Suprapubic skin (tissue), 4 donors: ENCODE measurements around the gene TTC39C. TPM values are rescaled to one million over a fixed set of nuclear protein-coding genes. Genes with fewer than 3 reads are reported as not detected.
A peak's percentile ranks its signal among the peaks of the same experiment; 100 is the strongest.
"Not testable (repeated sequence)": the region's sequence is repeated elsewhere in the genome, so short reads cannot be mapped to it uniquely, and the experiment has no call there.

Source experiments
- DNase-seq, 2 donors: peaks; one replicate each; pipeline ENCODE4 v3.0.0-alpha.2; 2019; ENCODE audit warnings: low spot score in 2 of 2
- H3K27ac ChIP-seq: fragments of 200-600 bp; sonication (generic); one replicate; pipeline ENCODE4 v1.5.1; 2019
- H3K27me3 ChIP-seq: fragments of 200-600 bp; sonication (generic); one replicate; pipeline ENCODE4 v1.5.1; 2019
- H3K36me3 ChIP-seq: fragments of 200-600 bp; sonication (generic); one replicate; pipeline ENCODE4 v1.5.1; 2019
- H3K4me1 ChIP-seq: fragments of 200-600 bp; sonication (generic); one replicate; pipeline ENCODE4 v1.5.1; 2019
- H3K4me3 ChIP-seq: fragments of 200-600 bp; sonication (generic); one replicate; pipeline ENCODE4 v1.5.1; 2019; ENCODE audit warnings: mild to moderate bottlenecking
- H3K9me3 ChIP-seq: fragments of 200-600 bp; sonication (generic); one replicate; pipeline ENCODE4 v1.5.1; 2019
- EP300 ChIP-seq: sonication (generic); formaldehyde crosslinking; IDR thresholded peaks from one replicate; pipeline ENCODE4 v1.6.1; 2017; ENCODE audit warnings: antibody characterized with exemption
- POLR2A ChIP-seq, 2 donors: fragments of 450-650 bp; IDR thresholded peaks; one replicate each; pipeline ENCODE4 v1.6.1; 2017; ENCODE audit warnings: antibody characterized with exemption in 2 of 2, mild to moderate bottlenecking in 2 of 2, moderate library complexity in 2 of 2
- POLR2AphosphoS5 ChIP-seq, 3 donors: sonication (generic); formaldehyde crosslinking; IDR thresholded peaks; one replicate each; pipeline ENCODE4 v1.6.1; 2017; ENCODE audit warnings: antibody characterized with exemption in 3 of 3
- WGBS: methylation state at CpG from one replicate; pipeline ENCODE4 v1.1.5; 2018; 5-methylcytosine and 5-hydroxymethylcytosine counted together
- total RNA-seq, 4 donors: library from RNA; depleted of rRNA; stranded (reverse); fragments of >200 nt; gene quantifications; one replicate each; pipeline ENCODE4 v1.1.0, GENCODE V29; 2016
- TF ChIP-seq, protein P1 (sequence below), 2 donors: fragments of 200-600 bp in 1 of 2; fragments of 450-650 bp in 1 of 2; sonication (generic) in 1 of 2; IDR thresholded peaks; one replicate each; pipeline ENCODE4 v1.5.1; 2016 to 2019; ENCODE audit warnings: antibody characterized with exemption in 2 of 2, mild to moderate bottlenecking in 1 of 2, moderate library complexity in 1 of 2

The TTC39C gene
- total RNA-seq, 4 donors from 2014 or later = 74.9 to 126 (median 86.5) TPM

DNA sequence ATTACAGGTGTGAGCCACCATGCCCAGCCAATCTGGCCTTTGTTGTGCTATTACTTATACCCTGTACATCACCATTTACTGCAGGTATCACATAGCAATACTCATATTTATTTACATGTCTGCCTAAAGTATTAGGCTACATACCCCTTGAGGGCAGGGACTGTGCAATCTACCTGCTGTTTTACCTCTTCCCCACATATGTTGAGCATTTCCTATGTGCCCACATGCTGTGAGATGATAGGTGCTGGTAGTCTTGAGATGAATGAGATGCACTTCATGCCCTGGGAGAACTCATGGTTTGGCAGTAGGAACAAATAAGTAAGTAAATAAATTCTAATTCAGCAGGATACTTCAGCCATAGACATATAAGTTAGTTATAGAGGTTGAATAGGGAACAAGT lies 59.2 kb downstream of the TTC39C start:
- H3K4me3 ChIP-seq = no peak overlapping the region
- H3K9me3 ChIP-seq = no peaks in the 10 kb centered on the region
- TF ChIP-seq POLR2A (IDR thresholded peaks at IDR 0.05) (no peak), POLR2AphosphoS5 (IDR thresholded peaks at IDR 0.05) (no peak), EP300 (no peak)
- TF ChIP-seq, protein P1, sequence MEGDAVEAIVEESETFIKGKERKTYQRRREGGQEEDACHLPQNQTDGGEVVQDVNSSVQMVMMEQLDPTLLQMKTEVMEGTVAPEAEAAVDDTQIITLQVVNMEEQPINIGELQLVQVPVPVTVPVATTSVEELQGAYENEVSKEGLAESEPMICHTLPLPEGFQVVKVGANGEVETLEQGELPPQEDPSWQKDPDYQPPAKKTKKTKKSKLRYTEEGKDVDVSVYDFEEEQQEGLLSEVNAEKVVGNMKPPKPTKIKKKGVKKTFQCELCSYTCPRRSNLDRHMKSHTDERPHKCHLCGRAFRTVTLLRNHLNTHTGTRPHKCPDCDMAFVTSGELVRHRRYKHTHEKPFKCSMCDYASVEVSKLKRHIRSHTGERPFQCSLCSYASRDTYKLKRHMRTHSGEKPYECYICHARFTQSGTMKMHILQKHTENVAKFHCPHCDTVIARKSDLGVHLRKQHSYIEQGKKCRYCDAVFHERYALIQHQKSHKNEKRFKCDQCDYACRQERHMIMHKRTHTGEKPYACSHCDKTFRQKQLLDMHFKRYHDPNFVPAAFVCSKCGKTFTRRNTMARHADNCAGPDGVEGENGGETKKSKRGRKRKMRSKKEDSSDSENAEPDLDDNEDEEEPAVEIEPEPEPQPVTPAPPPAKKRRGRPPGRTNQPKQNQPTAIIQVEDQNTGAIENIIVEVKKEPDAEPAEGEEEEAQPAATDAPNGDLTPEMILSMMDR (IDR thresholded peaks at IDR 0.05) = no peak
- peaks cover 18% of the 10 kb centered on the region for H3K36me3 ChIP-seq
- H3K27ac ChIP-seq = no peak overlapping the region
- H3K27me3 ChIP-seq = no peaks in the 10 kb centered on the region
- DNase-seq = no peak
- peaks cover 10% of the 10 kb centered on the region for H3K4me1 ChIP-seq

DNA sequence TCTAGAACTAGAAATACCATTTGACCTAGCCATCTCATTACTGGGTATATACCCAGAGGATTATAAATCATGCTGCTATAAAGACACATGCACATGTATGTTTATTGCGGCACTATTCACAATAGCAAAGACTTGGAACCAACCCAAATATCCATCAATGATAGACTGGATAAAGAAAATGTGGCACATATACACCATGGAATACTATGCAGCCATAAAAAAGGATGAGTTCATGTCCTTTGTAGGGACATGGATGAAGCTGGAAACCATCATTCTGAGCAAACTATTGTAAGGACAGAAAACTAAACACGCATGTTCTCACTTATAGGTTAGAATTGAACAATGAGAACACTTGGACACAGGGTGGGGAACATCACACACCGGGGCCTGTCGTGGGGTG lies 60.2 kb downstream of the TTC39C start:
- not testable (repeated sequence) for H3K9me3 ChIP-seq, DNase-seq, H3K4me3 ChIP-seq, H3K27me3 ChIP-seq, H3K27ac ChIP-seq
- 98% methylated on average over 4 of the region's 4 CpGs for WGBS
- Histone ChIP-seq H3K4me1 (peaks cover 10% of the 10 kb centered on the region), H3K36me3 (peaks cover 18% of the 10 kb centered on the region)

DNA sequence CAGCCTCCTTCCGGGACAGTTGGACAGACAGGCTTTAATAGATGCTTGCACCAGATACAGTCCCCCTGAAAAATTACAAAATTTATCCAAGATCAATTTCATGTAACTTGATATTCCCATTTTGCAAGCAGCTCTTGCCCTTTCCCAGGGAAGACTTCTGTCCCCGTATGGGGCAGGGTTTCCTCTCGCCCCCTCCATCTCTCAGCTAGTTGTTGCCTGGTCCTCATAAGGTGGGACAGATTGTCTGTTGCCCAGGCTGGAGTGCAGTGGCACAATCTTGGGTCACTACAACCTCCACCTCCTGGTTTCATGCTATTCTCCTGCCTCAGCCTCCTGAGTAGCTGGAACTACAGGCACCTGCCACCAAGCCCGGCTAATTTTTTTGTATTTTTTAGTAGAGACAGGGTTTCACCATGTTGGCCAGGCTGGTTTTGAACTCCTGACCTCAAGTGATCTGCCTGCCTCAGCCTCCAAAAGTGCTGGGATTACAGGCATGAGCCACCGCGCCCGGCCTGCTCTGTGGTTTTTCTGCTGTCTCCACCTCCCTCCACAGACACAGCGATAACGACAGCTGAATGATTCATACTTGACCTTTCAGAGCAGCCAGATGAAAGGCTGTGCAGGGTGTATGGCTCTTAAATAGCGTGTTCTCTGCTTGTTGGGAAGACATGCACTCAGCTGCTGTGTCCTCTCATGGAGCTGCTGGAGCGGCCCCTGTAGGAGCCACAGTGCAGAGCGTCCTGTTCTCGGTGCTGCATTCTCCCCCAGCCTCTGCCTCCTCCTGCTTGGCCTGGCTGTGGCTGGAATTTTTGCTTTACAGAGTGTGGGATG lies 61.4 kb downstream of the TTC39C start:
- H3K9me3 ChIP-seq = no peaks in the 10 kb centered on the region
- H3K4me1 ChIP-seq = peaks cover 10% of the 10 kb centered on the region
- H3K4me3 ChIP-seq = no peak overlapping the region
- H3K36me3 ChIP-seq = peaks cover 16% of the 10 kb centered on the region
- H3K27ac ChIP-seq = peak overlapping the region; percentile 16
- peak in 1 of 2 donors; percentile 84 for DNase-seq
- no peaks in the 10 kb centered on the region for H3K27me3 ChIP-seq
- TF ChIP-seq, protein P1 (IDR thresholded peaks at IDR 0.05) = peak in 1 of 2 donors; percentile 33
- TF ChIP-seq EP300 (no peak), POLR2AphosphoS5 (IDR thresholded peaks at IDR 0.05) (peak in 1 of 3 donors; percentile 70)
- WGBS = 46% methylated on average over 12 of the region's 13 CpGs

DNA sequence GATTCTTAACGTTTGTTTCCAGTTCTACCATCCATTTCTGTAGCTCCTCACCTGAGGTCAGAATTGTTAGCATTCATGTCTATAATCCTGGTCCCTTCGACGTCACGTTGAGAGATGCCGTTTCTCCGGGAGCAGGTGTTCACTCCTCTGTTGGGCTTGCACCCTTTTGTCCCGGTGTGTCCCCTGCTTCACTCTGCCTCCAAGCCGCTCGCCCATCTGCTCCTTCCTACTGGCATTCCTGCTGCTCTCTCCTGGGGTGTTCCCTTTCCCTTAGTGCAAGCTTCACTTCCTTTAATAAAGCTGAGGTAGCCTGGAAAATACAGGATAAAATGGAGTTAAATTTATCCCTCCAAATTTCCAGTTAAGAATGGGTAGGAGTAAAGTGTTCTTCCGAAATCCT lies 62.4 kb downstream of the TTC39C start:
- DNase-seq = no peak
- Histone ChIP-seq H3K9me3 (no peaks in the 10 kb centered on the region), H3K4me1 (peaks cover 10% of the 10 kb centered on the region), H3K36me3 (peaks cover 21% of the 10 kb centered on the region), H3K4me3 (no peak overlapping the region), H3K27me3 (no peaks in the 10 kb centered on the region), H3K27ac (no peak overlapping the region)
- WGBS = 92% methylated on average over 10 of the region's 10 CpGs
- TF ChIP-seq EP300 = no peak
- TF ChIP-seq, protein P1 (IDR thresholded peaks at IDR 0.05) = no peak
- TF ChIP-seq POLR2AphosphoS5 (IDR thresholded peaks at IDR 0.05) = no peak
- TF ChIP-seq POLR2A (IDR thresholded peaks at IDR 0.05) = no peak

DNA sequence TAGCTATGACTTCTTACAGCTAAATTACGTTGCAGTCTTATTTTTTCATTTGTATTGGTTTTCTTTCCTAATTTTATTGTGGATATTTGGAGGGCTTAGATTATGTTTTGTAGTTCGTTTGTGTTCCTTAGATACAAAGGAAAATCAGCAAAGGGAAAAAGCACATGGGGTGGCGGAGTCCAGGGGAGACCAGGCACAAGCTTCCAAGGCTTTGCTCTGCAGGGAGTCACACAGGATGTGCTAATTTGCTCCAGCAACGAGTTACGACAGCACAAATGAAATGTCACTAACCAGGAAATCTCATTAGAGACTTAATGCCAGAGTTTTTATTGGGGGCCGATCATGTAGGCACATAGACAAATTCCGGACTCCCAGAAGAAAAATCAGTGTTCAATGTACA lies 63.8 kb downstream of the TTC39C start:
- Histone ChIP-seq H3K27ac (no peak overlapping the region), H3K4me3 (no peak overlapping the region), H3K9me3 (no peaks in the 10 kb centered on the region), H3K4me1 (peaks cover 10% of the 10 kb centered on the region), H3K27me3 (no peaks in the 10 kb centered on the region), H3K36me3 (peaks cover 24% of the 10 kb centered on the region)
- no peak for TF ChIP-seq EP300
- TF ChIP-seq POLR2AphosphoS5 (IDR thresholded peaks at IDR 0.05) = no peak
- TF ChIP-seq POLR2A (IDR thresholded peaks at IDR 0.05) = no peak
- TF ChIP-seq, protein P1 (IDR thresholded peaks at IDR 0.05) = no peak
- 81% methylated on average over 7 of the region's 7 CpGs for WGBS
- DNase-seq = no peak
